B cell (primary cell): ENCODE results near the gene FITM1. TPM values are rescaled to one million over a fixed set of nuclear protein-coding genes. Genes with fewer than 3 reads are reported as not detected.

Source experiments
- ATAC-seq: fragments of 200-7000 bp; cut with Tn5 transposase; one replicate; pipeline ENCODE4 v1.10.0; 2021; ENCODE audit warnings: low read depth, mild to moderate bottlenecking, moderate number of reproducible peaks, moderate library complexity
- CTCF ChIA-PET: fragments of 350-600 bp; sonication (Branson Sonifier 250); formaldehyde crosslinking; loops from one replicate; lab custom pipeline; 2021; ENCODE audit warnings: antibody characterized with exemption, inconsistent platforms; lab: Charles Lee
- POLR2A ChIA-PET: fragments of 350-600 bp; sonication (Branson Sonifier 250); formaldehyde crosslinking; loops from one replicate; lab custom pipeline; 2021; ENCODE audit warnings: antibody characterized with exemption; lab: Charles Lee
- DNase-seq: peaks from one replicate; pipeline ENCODE4 v3.0.0; 2013
- H2AFZ ChIP-seq: 2 replicates; pipeline ENCODE4 v1.6.1; 2012; ENCODE audit warnings: mild to moderate bottlenecking, low read depth, low read length; ENCODE audit not compliant: insufficient read depth, poor library complexity, severe bottlenecking
- H3K27ac ChIP-seq, 2 donors: 1 replicate in 1 of 2; 2 replicates in 1 of 2; pipeline ENCODE4 v1.5.1; 2012 to 2013; ENCODE audit warnings: low read length in 2 of 2, mild to moderate bottlenecking in 2 of 2, moderate library complexity in 1 of 2
- H3K27me3 ChIP-seq, 4 experiments: fragments of 200-600 bp in 1 of 4; sonication (generic) in 1 of 4; replicated peaks in 1 of 4; 1 replicate in 2 of 4; 2 replicates in 2 of 4; pipeline versions ENCODE4 v1.6.1 to v1.7.0; 2013 to 2016; ENCODE audit warnings: low read length in 3 of 4, mild to moderate bottlenecking in 2 of 4, mixed read lengths in 1 of 4, moderate library complexity in 1 of 4; ENCODE audit not compliant: insufficient read depth in 4 of 4, control insufficient read depth in 3 of 4; ENCODE audit errors: control extremely low read depth in 1 of 4
- H3K36me3 ChIP-seq, 2 experiments: replicated peaks in 1 of 2; 1 replicate in 1 of 2; 2 replicates in 1 of 2; pipeline versions ENCODE4 v1.6.1 to v1.7.1; 2013; ENCODE audit warnings: low read length in 1 of 2; ENCODE audit not compliant: insufficient read depth in 2 of 2, control insufficient read depth in 1 of 2; ENCODE audit errors: control extremely low read depth in 1 of 2, extremely low read depth in 1 of 2
- H3K4me1 ChIP-seq, 2 donors: fragments of 200-600 bp in 1 of 2; sonication (generic) in 1 of 2; 1 replicate in 1 of 2; 2 replicates in 1 of 2; pipeline versions ENCODE4 v1.5.1 to v1.6.1; 2013 to 2017; ENCODE audit warnings: low read length in 2 of 2; ENCODE audit not compliant: control insufficient read depth in 2 of 2, insufficient read depth in 2 of 2
- H3K4me2 ChIP-seq: replicated peaks from 2 replicates; pipeline ENCODE3; 2012; ENCODE audit warnings: mild to moderate bottlenecking, low read depth, low read length; ENCODE audit not compliant: poor library complexity, severe bottlenecking
- H3K4me3 ChIP-seq, 5 experiments: fragments of 200-600 bp in 1 of 5; sonication (generic) in 1 of 5; 1 replicate in 3 of 5; 2 replicates in 2 of 5; pipeline versions ENCODE4 v1.5.1 to v1.7.0; 2011 to 2016; ENCODE audit warnings: low read length in 4 of 5, mild to moderate bottlenecking in 4 of 5, low read depth in 2 of 5, control low read depth in 1 of 5, moderate library complexity in 1 of 5; ENCODE audit not compliant: insufficient read depth in 1 of 5; ENCODE audit errors: control extremely low read depth in 1 of 5, extremely low read depth in 1 of 5
- H3K79me2 ChIP-seq: fragments of 200-600 bp; sonication (generic); one replicate; pipeline ENCODE4 v1.6.0; 2016; ENCODE audit warnings: low read length; ENCODE audit not compliant: control insufficient read depth, insufficient read depth
- H3K9ac ChIP-seq: fragments of 200-600 bp; sonication (generic); 2 replicates; pipeline ENCODE4 v1.6.1; 2017; ENCODE audit warnings: mild to moderate bottlenecking, low read length, moderate library complexity
- H3K9me3 ChIP-seq, 3 donors: one replicate each; pipeline versions ENCODE4 v1.6.1 to v1.7.1; 2013; ENCODE audit warnings: low read length in 2 of 3; ENCODE audit not compliant: control insufficient read depth in 2 of 3, insufficient read depth in 1 of 3; ENCODE audit errors: control extremely low read depth in 1 of 3
- H4K20me1 ChIP-seq: 2 replicates; pipeline ENCODE4 v1.6.0; 2012; ENCODE audit warnings: mild to moderate bottlenecking, low read length; ENCODE audit not compliant: insufficient read depth, control insufficient read depth, poor library complexity, severe bottlenecking
- H3K27ac Mint-ChIP-seq: one replicate; pipeline ENCODE4 v1.8.0; 2021; ENCODE audit warnings: mixed read lengths
- H3K27me3 Mint-ChIP-seq: one replicate; pipeline ENCODE4 v1.8.0; 2021; ENCODE audit warnings: mixed read lengths
- H3K4me1 Mint-ChIP-seq: one replicate; pipeline ENCODE4 v1.8.0; 2021; ENCODE audit warnings: mixed read lengths
- H3K4me3 Mint-ChIP-seq: one replicate; pipeline ENCODE4 v1.8.0; 2021; ENCODE audit warnings: mixed read lengths
- H3K9me3 Mint-ChIP-seq: one replicate; pipeline ENCODE4 v1.8.0; 2022; ENCODE audit warnings: mixed read lengths; ENCODE audit not compliant: insufficient read depth
- CTCF ChIP-seq: fragments of 200-600 bp; IDR thresholded peaks from one replicate; pipeline ENCODE4 v1.8.0; 2022; ENCODE audit warnings: antibody characterized with exemption, mild to moderate bottlenecking
- EZH2 ChIP-seq: IDR thresholded peaks from 2 replicates; pipeline ENCODE4 v1.6.1; 2012; ENCODE audit warnings: borderline replicate concordance, low read depth, mild to moderate bottlenecking, moderate library complexity, low read length; ENCODE audit not compliant: insufficient read depth, poor library complexity, severe bottlenecking
- WGBS: methylation state at CpG from one replicate; pipeline ENCODE4 v1.1.5; 2013; ENCODE audit warnings: missing lambda C conversion rate; ENCODE audit not compliant: insufficient coverage; 5-methylcytosine and 5-hydroxymethylcytosine counted together
- intact Hi-C: fragments of 100-400 bp; cut with micrococcal nuclease; formaldehyde crosslinking; loops from one replicate; pipeline ENCODE4 v1.10.0; 2022
- polyA plus RNA-seq: library from polyadenylated mRNA; depleted of rRNA; stranded (reverse); fragments of >200 nt; gene quantifications from 2 replicates; pipeline ENCODE4 v1.2.3, GENCODE V29; 2012
- total RNA-seq, 2 donors: library from RNA; stranded (reverse); fragments of 120-200 nt in 1 of 2; gene quantifications; 1 replicate in 1 of 2; 2 replicates in 1 of 2; pipeline versions ENCODE4 v1.2.3 to v1.2.4, GENCODE V29; 2013 to 2022

Gene FITM1
- total and polyA plus RNA-seq, 2 donors (not counting 1 experiment from before 2014, with no cell fraction given), result 2.6 to 3.3 TPM

GRCh38 chr14:24136684-24137528 lies 6.4 kb downstream of the FITM1 start:
- Histone ChIP-seq H3K27ac (peak overlapping the region; percentile 87 to 97), H2AFZ (peak overlapping the region; percentile 96), H3K4me3 (peak overlapping the region; percentile 54 to 96 (median 78)), H3K27me3 (no peaks in the 10 kb centered on the region), H3K9ac (peak overlapping the region; percentile 97), H3K36me3 (peaks cover 0 to 27% of the 10 kb centered on the region in 2 experiments), H3K4me1 (peaks cover 33 to 45% of the 10 kb centered on the region in 2 donors), H3K4me2 (peak overlapping the region; percentile 90), H3K9me3 (no peaks in the 10 kb centered on the region), H4K20me1 (peaks cover 16% of the 10 kb centered on the region), H3K79me2 (peaks cover 52% of the 10 kb centered on the region)
- ATAC-seq (no peak), DNase-seq (no peak)
- 21% methylated on average over 8 of the region's 13 CpGs for WGBS
- Mint-ChIP-seq H3K4me1 (peaks cover 60% of the 10 kb centered on the region), H3K4me3 (peak overlapping the region; percentile 92), H3K27ac (peak overlapping the region; percentile 91), H3K9me3 (no peaks in the 10 kb centered on the region), H3K27me3 (no peaks in the 10 kb centered on the region)
- POLR2A ChIA-PET, result interaction anchor here (0.5 to 3.3 kb wide), 10 partner anchors 10 to 137 kb away, joined by 3 to 49 read pairs (median 5); partner anchors contain the start of genes DCAF11, IPO4, IRF9 and MDP1
- CTCF ChIA-PET, result interaction anchor here (0.8 to 4.6 kb wide), 10 partner anchors 10 to 197 kb away, joined by 3 to 43 read pairs (median 6); partner anchors contain the start of genes DCAF11, IRF9, NRL and PSME2
- intact Hi-C loops, result loop anchor here (1.0 to 2.0 kb wide), 6 partner anchors 9 to 105 kb away; partner anchors contain the start of genes DCAF11, IRF9, NRL and PCK2
- TF ChIP-seq EZH2 (no peak), CTCF (no peak)
